ENCODE results near the gene MARCHF3.

MARCHF3 gene

GRCh38 chr5:126995039-126995438 is 35.3 kb downstream of the MARCHF3 start:
- peaks cover 31% of the 10 kb centered on the region for H3K79me2 ChIP-seq (ENCODE audit: low read length)
- H3K4me1 ChIP-seq (ENCODE audit: low read length): peaks cover 22% of the 10 kb centered on the region
- no peak overlapping the region for H3K9ac ChIP-seq (ENCODE audit: low read length)
- H2AFZ ChIP-seq (ENCODE audit: low read length): no peak overlapping the region
- no peaks in the 10 kb centered on the region for H3K36me3 ChIP-seq (replicated peaks; ENCODE audit: insufficient read depth, low read length)
- peaks cover 15% of the 10 kb centered on the region for H3F3A ChIP-seq (ENCODE audit: insufficient read depth, low read length)
- no peaks in the 10 kb centered on the region for H3K27me3 ChIP-seq (replicated peaks; ENCODE audit: insufficient read depth, low read length)
- no peaks in the 10 kb centered on the region for H4K20me1 ChIP-seq (ENCODE audit: insufficient read depth, low read length)
- DNase-seq: no peak
- no peaks in the 10 kb centered on the region for H3K9me2 ChIP-seq (replicated peaks; ENCODE audit: insufficient read depth, low read length)
- no peaks in the 10 kb centered on the region for H3K9me3 ChIP-seq (replicated peaks; ENCODE audit: insufficient read depth, low read length)
- no peak overlapping the region for H3K4me3 ChIP-seq (ENCODE audit: low read length)
- no peak overlapping the region for H3K27ac ChIP-seq (ENCODE audit: low read length)
- TF ChIP-seq EZH2 (optimal IDR thresholded peaks at IDR 0.05; ENCODE audit: low read depth, low read length) (no peak), EZH2phosphoT487 (IDR thresholded peaks at IDR 0.05; ENCODE audit: low read length) (no peak), CTCF (IDR thresholded peaks at IDR 0.05; ENCODE audit: low read length) (no peak)
- no peak overlapping the region for H3K4me2 ChIP-seq (ENCODE audit: low read depth, low read length)

- Histone ChIP-seq H3K9me2 (replicated peaks; ENCODE audit: insufficient read depth, low read length) (no peaks in the 10 kb centered on the region), H3K27me3 (replicated peaks; ENCODE audit: insufficient read depth, low read length) (no peaks in the 10 kb centered on the region), H3K9ac (ENCODE audit: low read length) (no peak overlapping the region), H2AFZ (ENCODE audit: low read length) (no peak overlapping the region), H4K20me1 (ENCODE audit: insufficient read depth, low read length) (no peaks in the 10 kb centered on the region), H3K79me2 (ENCODE audit: low read length) (peaks cover 29% of the 10 kb centered on the region), H3F3A (ENCODE audit: insufficient read depth, low read length) (peaks cover 16% of the 10 kb centered on the region), H3K9me3 (replicated peaks; ENCODE audit: insufficient read depth, low read length) (no peaks in the 10 kb centered on the region), H3K27ac (ENCODE audit: low read length) (no peak overlapping the region), H3K4me3 (ENCODE audit: low read length) (no peak overlapping the region), H3K4me1 (ENCODE audit: low read length) (peaks cover 22% of the 10 kb centered on the region), H3K36me3 (replicated peaks; ENCODE audit: insufficient read depth, low read length) (no peaks in the 10 kb centered on the region), H3K4me2 (ENCODE audit: low read depth, low read length) (no peak overlapping the region)
- TF ChIP-seq CTCF (IDR thresholded peaks at IDR 0.05; ENCODE audit: low read length): no peak
- no peak for TF ChIP-seq EZH2phosphoT487 (IDR thresholded peaks at IDR 0.05; ENCODE audit: low read length)
- no peak for DNase-seq
Observed at GRCh38 chr5:126994485-126994884, 35.9 kb downstream of the MARCHF3 start.

- Histone ChIP-seq H3K4me2 (ENCODE audit: low read depth, low read length) (peak overlapping the region; percentile 24), H3K79me2 (ENCODE audit: low read length) (peaks cover 12% of the 10 kb centered on the region), H3K9ac (ENCODE audit: low read length) (peak overlapping the region; percentile 14; the same call in 1 of the 2 replicates), H3K9me3 (replicated peaks; ENCODE audit: insufficient read depth, low read length) (no peaks in the 10 kb centered on the region), H3K36me3 (replicated peaks; ENCODE audit: insufficient read depth, low read length) (no peaks in the 10 kb centered on the region), H3K4me3 (ENCODE audit: low read length) (peak overlapping the region; percentile 1; the same call in 1 of the 2 replicates), H2AFZ (ENCODE audit: low read length) (0 out of 2 replicates have a peak overlapping the region, but pooled peaks have one; percentile 6), H4K20me1 (ENCODE audit: insufficient read depth, low read length) (no peaks in the 10 kb centered on the region), H3K27ac (ENCODE audit: low read length) (peak overlapping the region; percentile 71; the same call in 1 of the 2 replicates), H3K4me1 (ENCODE audit: low read length) (peaks cover 15% of the 10 kb centered on the region), H3K27me3 (replicated peaks; ENCODE audit: insufficient read depth, low read length) (no peaks in the 10 kb centered on the region), H3K9me2 (replicated peaks; ENCODE audit: insufficient read depth, low read length) (no peaks in the 10 kb centered on the region), H3F3A (ENCODE audit: insufficient read depth, low read length) (peaks cover 10% of the 10 kb centered on the region)
- peak; percentile 76 for DNase-seq
- TF ChIP-seq EZH2 (optimal IDR thresholded peaks at IDR 0.05; ENCODE audit: low read depth, low read length): no peak
- no peak for TF ChIP-seq CTCF (IDR thresholded peaks at IDR 0.05; ENCODE audit: low read length)
- TF ChIP-seq EZH2phosphoT487 (IDR thresholded peaks at IDR 0.05; ENCODE audit: low read length): no peak
Observed at GRCh38 chr5:126988021-126988569, 42.3 kb downstream of the MARCHF3 start.

All from MM.1S (cell line).